Breast epithelium (tissue), 3 donors: Measurements from ENCODE around the gene MRTFA.

Experiments used
- CTCF ChIP-seq, 3 donors: fragments of 450-650 bp; IDR thresholded peaks; one replicate each; pipeline ENCODE4 v1.5.1; 2016 to 2017; ENCODE audit warnings: antibody characterized with exemption in 3 of 3, mild to moderate bottlenecking in 3 of 3, moderate library complexity in 3 of 3
- POLR2A ChIP-seq: fragments of 450-650 bp; IDR thresholded peaks from one replicate; pipeline ENCODE4 v1.6.1; 2016; ENCODE audit warnings: antibody characterized with exemption, mild to moderate bottlenecking, moderate library complexity
- POLR2AphosphoS5 ChIP-seq, 3 donors: sonication (generic); formaldehyde crosslinking; IDR thresholded peaks; one replicate each; pipeline ENCODE4 v1.6.1; 2017; ENCODE audit warnings: antibody characterized with exemption in 3 of 3

- TF ChIP-seq POLR2A (no peak), POLR2AphosphoS5 (IDR thresholded peaks at IDR 0.05) (no peak), CTCF (IDR thresholded peaks at IDR 0.05) (no peak)
These were observed 33.5 kb upstream of the MRTFA start for GRCh38 chr22:40670058-40670457.
